HCT116 (cell line): ENCODE results near the gene DTX1. TPM values are rescaled to one million over a fixed set of nuclear protein-coding genes. Genes with fewer than 3 reads are reported as not detected.

Experiments
- ATAC-seq: fragments of 200-7000 bp; cut with Tn5 transposase; 2 replicates; pipeline ENCODE4 v1.9.1; 2020; ENCODE audit warnings: mild to moderate bottlenecking, moderate library complexity
- BruUV-seq: library from RNA; stranded (reverse); fragments of 400-500 nt; replicated peaks from 2 replicates; lab custom pipeline; 2021; lab: Mats Ljungman, UMichigan
- CTCF ChIA-PET: fragments of 300-600 bp; sonication (Branson Sonifier 250); formaldehyde crosslinking; loops from one replicate; lab custom pipeline; 2021; ENCODE audit warnings: antibody characterized with exemption; lab: Charles Lee
- POLR2A ChIA-PET: fragments of 300-600, 350-600 bp; sonication (Branson Sonifier 250); formaldehyde crosslinking; loops from one replicate; lab custom pipeline; 2021; ENCODE audit warnings: antibody characterized with exemption; lab: Charles Lee
- RAD21 ChIA-PET, 2 experiments: fragments of 300-600 bp; sonication (Branson Sonifier 250); formaldehyde crosslinking; loops; one replicate each; lab custom pipeline; 2023; ENCODE audit warnings: low total read pairs in 2 of 2; ENCODE audit not compliant: uncharacterized antibody in 2 of 2, unreplicated experiment in 2 of 2, low non-redundant PET in 1 of 2; lab: Charles Lee
- DNase-seq: peaks from one replicate; pipeline ENCODE4 v3.0.0-alpha.2; 2010; ENCODE audit warnings: low read depth, low spot score
- H2AFZ ChIP-seq: fragments of 200-600 bp; shearing (Covaris generic), sonication (generic); 2 replicates; pipeline ENCODE4 v1.6.1; 2017; ENCODE audit warnings: low read depth, mixed run types, mixed read lengths, antibody characterized with exemption, low read length; ENCODE audit not compliant: poor library complexity, severe bottlenecking
- H3K27ac ChIP-seq: 2 replicates; pipeline ENCODE4 v1.5.1; 2012; ENCODE audit warnings: low read depth, low read length
- H3K27me3 ChIP-seq: fragments of 200-600 bp; sonication (generic); 2 replicates; pipeline ENCODE4 v1.6.1; 2016; ENCODE audit warnings: mixed run types, low read length, mixed read lengths; ENCODE audit not compliant: insufficient read depth
- H3K36me3 ChIP-seq, 2 experiments: fragments of 200-500 bp in 1 of 2; fragments of 200-600 bp in 1 of 2; sonication (Bioruptor generic) in 1 of 2; sonication (generic) in 1 of 2; 2 replicates each; pipeline versions ENCODE4 v1.5.1 to v1.6.1; 2014 to 2016; ENCODE audit warnings: low read length in 2 of 2, inconsistent platforms in 1 of 2, mixed read lengths in 1 of 2, mixed run types in 1 of 2; ENCODE audit not compliant: insufficient read depth in 2 of 2, control insufficient read depth in 1 of 2
- H3K4me1 ChIP-seq, 2 experiments: fragments of 200-600 bp in 1 of 2; sonication (generic) in 1 of 2; 2 replicates each; pipeline versions ENCODE4 v1.5.1 to v1.6.1; 2012 to 2017; ENCODE audit warnings: low read length in 2 of 2, inconsistent platforms in 1 of 2, mild to moderate bottlenecking in 1 of 2, mixed read lengths in 1 of 2, mixed run types in 1 of 2, moderate library complexity in 1 of 2; ENCODE audit not compliant: insufficient read depth in 2 of 2, control insufficient read depth in 1 of 2
- H3K4me2 ChIP-seq: fragments of 200-600 bp; sonication (generic); 2 replicates; pipeline ENCODE4 v1.6.1; 2017; ENCODE audit warnings: mixed run types, low read length, mixed read lengths
- H3K4me3 ChIP-seq, 2 experiments: fragments of 200-600 bp in 1 of 2; sonication (generic) in 1 of 2; replicated peaks in 1 of 2; 2 replicates each; pipeline ENCODE4 v1.5.1; 2011 to 2016; ENCODE audit warnings: low read length in 2 of 2, control low read depth in 1 of 2, low read depth in 1 of 2, mild to moderate bottlenecking in 1 of 2, mixed read lengths in 1 of 2, mixed run types in 1 of 2
- H3K79me2 ChIP-seq: fragments of 200-600 bp; sonication (generic); 2 replicates; pipeline ENCODE4 v1.6.1; 2017; ENCODE audit warnings: mild to moderate bottlenecking, mixed run types, low read length, moderate library complexity, mixed read lengths; ENCODE audit not compliant: insufficient read depth
- H3K9ac ChIP-seq: fragments of 200-600 bp; sonication (generic); 2 replicates; pipeline ENCODE4 v1.6.1; 2016; ENCODE audit warnings: low read length, mixed read lengths
- H3K9me2 ChIP-seq: fragments of 200-600 bp; sonication (generic), shearing (Covaris generic); 2 replicates; pipeline ENCODE4 v1.6.1; 2017; ENCODE audit warnings: mixed run types, mild to moderate bottlenecking, moderate library complexity; ENCODE audit not compliant: insufficient read depth
- H3K9me3 ChIP-seq, 2 experiments: fragments of 200-500 bp in 1 of 2; fragments of 200-600 bp in 1 of 2; sonication (Bioruptor generic) in 1 of 2; sonication (generic) in 1 of 2; 2 replicates each; pipeline ENCODE4 v1.6.1; 2014 to 2017; ENCODE audit warnings: low read length in 2 of 2, mixed read lengths in 2 of 2, inconsistent platforms in 1 of 2, low read depth in 1 of 2, mild to moderate bottlenecking in 1 of 2, mixed run types in 1 of 2, moderate library complexity in 1 of 2; ENCODE audit not compliant: control insufficient read depth in 1 of 2, insufficient read depth in 1 of 2
- H4K20me1 ChIP-seq: fragments of 200-600 bp; sonication (generic), shearing (Covaris generic); 2 replicates; pipeline ENCODE4 v1.6.1; 2017; ENCODE audit warnings: mixed run types, mild to moderate bottlenecking, moderate library complexity; ENCODE audit not compliant: insufficient read depth
- CEBPB ChIP-seq: IDR thresholded peaks from 2 replicates; pipeline ENCODE4 v1.6.1; 2012; ENCODE audit warnings: low read depth
- EGR1 ChIP-seq: IDR thresholded peaks from 2 replicates; pipeline ENCODE4 v1.6.1; 2012; ENCODE audit warnings: low read depth
- EZH2 ChIP-seq: fragments of 200-600 bp; sonication (generic); IDR thresholded peaks from 2 replicates; pipeline ENCODE4 v1.6.1; 2017; ENCODE audit warnings: antibody characterized with exemption, mixed run types
- EZH2phosphoT487 ChIP-seq: fragments of 200-600 bp; IDR thresholded peaks from 2 replicates; pipeline ENCODE4 v1.6.1; 2018; ENCODE audit warnings: antibody characterized with exemption, borderline replicate concordance
- FOSL1 ChIP-seq: IDR thresholded peaks from 2 replicates; pipeline ENCODE4 v1.6.1; 2012; ENCODE audit warnings: low read depth
- JUND ChIP-seq: IDR thresholded peaks from 2 replicates; pipeline ENCODE4 v1.6.1; 2012
- POLR2AphosphoS5 ChIP-seq: IDR thresholded peaks from 2 replicates; pipeline ENCODE4 v1.6.1; 2011; ENCODE audit warnings: mild to moderate bottlenecking, low read depth, low read length, moderate library complexity
- SIN3A ChIP-seq: IDR thresholded peaks from 2 replicates; pipeline ENCODE4 v1.6.1; 2012; ENCODE audit warnings: low read depth
- SP1 ChIP-seq: IDR thresholded peaks from 2 replicates; pipeline ENCODE4 v1.6.1; 2012; ENCODE audit warnings: low read depth
- TCF7L2 ChIP-seq: IDR thresholded peaks from 2 replicates; pipeline ENCODE4 v1.7.0; 2011; ENCODE audit warnings: borderline replicate concordance, inconsistent platforms; ENCODE audit not compliant: insufficient read depth, insufficient read length; ENCODE audit errors: extremely low read depth
- YY1 ChIP-seq: IDR thresholded peaks from 2 replicates; pipeline ENCODE4 v1.6.1; 2011; ENCODE audit warnings: low read length, low read depth, moderate library complexity, mild to moderate bottlenecking; ENCODE audit not compliant: insufficient replicate concordance; ENCODE audit errors: extremely low read depth
- ZFX ChIP-seq: fragments of 450-650 bp; IDR thresholded peaks from 2 replicates; pipeline ENCODE4 v1.6.1; 2017
- ZNF274 ChIP-seq: fragments of 200-500 bp; sonication (Bioruptor generic); IDR thresholded peaks from 2 replicates; pipeline ENCODE4 v1.6.1; 2014; ENCODE audit warnings: mild to moderate bottlenecking, low read depth, low read length, inconsistent platforms
- intact Hi-C: fragments of 100-400 bp; cut with micrococcal nuclease; formaldehyde crosslinking; loops from 2 replicates; pipeline ENCODE4 v1.10.0; 2022
- total RNA-seq: library from RNA; stranded (reverse); gene quantifications from one replicate; pipeline ENCODE4 v1.2.1, GENCODE V29; 2021; ENCODE audit not compliant: unreplicated experiment
- TF ChIP-seq, protein P1 (sequence below): IDR thresholded peaks from 2 replicates; pipeline ENCODE4 v1.6.1; 2012; ENCODE audit warnings: low read depth
- TF ChIP-seq, protein P2 (sequence below): IDR thresholded peaks from 2 replicates; pipeline ENCODE4 v1.6.1; 2012
- TF ChIP-seq, protein P3 (sequence below): IDR thresholded peaks from 2 replicates; pipeline ENCODE4 v1.6.1; 2012

The DTX1 gene
- total RNA-seq, 1 experiment from 2014 or later: not detected

DNA sequence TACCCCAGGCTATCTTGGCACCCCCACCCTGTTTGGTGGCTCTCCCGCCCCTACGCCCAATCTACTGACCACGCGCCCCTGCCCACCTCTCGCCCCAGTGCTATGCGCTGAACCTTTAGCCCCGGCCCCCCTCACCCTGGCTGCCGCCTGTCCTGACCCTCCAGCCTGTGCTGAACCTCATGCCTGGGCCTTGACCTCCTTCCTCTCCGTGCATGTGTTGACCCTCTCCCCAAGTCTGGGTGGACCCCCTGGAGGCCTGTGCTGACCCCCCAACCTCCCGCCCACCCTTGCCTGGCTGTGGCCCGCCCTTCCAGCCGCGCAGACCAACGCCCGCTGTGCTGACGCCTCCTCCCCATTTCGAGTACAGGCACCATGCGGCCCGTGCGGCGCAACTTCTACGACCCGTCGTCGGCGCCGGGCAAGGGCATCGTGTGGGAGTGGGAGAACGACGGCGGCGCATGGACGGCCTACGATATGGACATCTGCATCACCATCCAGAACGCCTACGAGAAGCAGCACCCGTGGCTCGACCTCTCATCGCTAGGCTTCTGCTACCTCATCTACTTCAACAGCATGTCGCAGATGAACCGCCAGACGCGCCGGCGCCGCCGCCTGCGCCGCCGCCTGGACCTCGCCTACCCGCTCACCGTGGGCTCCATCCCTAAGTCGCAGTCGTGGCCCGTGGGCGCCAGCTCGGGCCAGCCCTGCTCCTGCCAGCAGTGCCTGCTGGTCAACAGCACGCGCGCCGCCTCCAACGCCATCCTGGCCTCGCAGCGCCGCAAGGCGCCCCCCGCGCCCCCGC lies 20.7 kb downstream of the DTX1 start:
- H3K4me3 ChIP-seq: no peak overlapping the region
- no peak overlapping the region for H3K9ac ChIP-seq
- H3K9me3 ChIP-seq: no peaks in the 10 kb centered on the region
- TF ChIP-seq FOSL1 (no peak), EZH2phosphoT487 (no peak), POLR2AphosphoS5 (no peak), TCF7L2 (no peak), SIN3A (no peak), EGR1 (no peak), CEBPB (no peak), EZH2 (no peak), JUND (no peak), ZFX (no peak), YY1 (no peak), SP1 (no peak), ZNF274 (no peak)
- TF ChIP-seq, protein P1, sequence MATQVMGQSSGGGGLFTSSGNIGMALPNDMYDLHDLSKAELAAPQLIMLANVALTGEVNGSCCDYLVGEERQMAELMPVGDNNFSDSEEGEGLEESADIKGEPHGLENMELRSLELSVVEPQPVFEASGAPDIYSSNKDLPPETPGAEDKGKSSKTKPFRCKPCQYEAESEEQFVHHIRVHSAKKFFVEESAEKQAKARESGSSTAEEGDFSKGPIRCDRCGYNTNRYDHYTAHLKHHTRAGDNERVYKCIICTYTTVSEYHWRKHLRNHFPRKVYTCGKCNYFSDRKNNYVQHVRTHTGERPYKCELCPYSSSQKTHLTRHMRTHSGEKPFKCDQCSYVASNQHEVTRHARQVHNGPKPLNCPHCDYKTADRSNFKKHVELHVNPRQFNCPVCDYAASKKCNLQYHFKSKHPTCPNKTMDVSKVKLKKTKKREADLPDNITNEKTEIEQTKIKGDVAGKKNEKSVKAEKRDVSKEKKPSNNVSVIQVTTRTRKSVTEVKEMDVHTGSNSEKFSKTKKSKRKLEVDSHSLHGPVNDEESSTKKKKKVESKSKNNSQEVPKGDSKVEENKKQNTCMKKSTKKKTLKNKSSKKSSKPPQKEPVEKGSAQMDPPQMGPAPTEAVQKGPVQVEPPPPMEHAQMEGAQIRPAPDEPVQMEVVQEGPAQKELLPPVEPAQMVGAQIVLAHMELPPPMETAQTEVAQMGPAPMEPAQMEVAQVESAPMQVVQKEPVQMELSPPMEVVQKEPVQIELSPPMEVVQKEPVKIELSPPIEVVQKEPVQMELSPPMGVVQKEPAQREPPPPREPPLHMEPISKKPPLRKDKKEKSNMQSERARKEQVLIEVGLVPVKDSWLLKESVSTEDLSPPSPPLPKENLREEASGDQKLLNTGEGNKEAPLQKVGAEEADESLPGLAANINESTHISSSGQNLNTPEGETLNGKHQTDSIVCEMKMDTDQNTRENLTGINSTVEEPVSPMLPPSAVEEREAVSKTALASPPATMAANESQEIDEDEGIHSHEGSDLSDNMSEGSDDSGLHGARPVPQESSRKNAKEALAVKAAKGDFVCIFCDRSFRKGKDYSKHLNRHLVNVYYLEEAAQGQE: no peak
- TF ChIP-seq, protein P2, sequence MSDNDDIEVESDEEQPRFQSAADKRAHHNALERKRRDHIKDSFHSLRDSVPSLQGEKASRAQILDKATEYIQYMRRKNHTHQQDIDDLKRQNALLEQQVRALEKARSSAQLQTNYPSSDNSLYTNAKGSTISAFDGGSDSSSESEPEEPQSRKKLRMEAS: no peak
- TF ChIP-seq, protein P3, sequence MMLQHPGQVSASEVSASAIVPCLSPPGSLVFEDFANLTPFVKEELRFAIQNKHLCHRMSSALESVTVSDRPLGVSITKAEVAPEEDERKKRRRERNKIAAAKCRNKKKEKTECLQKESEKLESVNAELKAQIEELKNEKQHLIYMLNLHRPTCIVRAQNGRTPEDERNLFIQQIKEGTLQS: no peak
- POLR2A ChIA-PET: no interaction called here
- ATAC-seq (no peak), DNase-seq (no peak)
- CTCF ChIA-PET: no interaction called here
- intact Hi-C loops: no loop called here
- RAD21 ChIA-PET: no interaction called here
- H2AFZ ChIP-seq: no peak overlapping the region
- no peaks in the 10 kb centered on the region for H3K4me1 ChIP-seq
- no peaks in the 10 kb centered on the region for H3K9me2 ChIP-seq
- no peaks in the 10 kb centered on the region for H3K79me2 ChIP-seq
- BruUV-seq: no TSS peak
- no peak overlapping the region for H3K27ac ChIP-seq
- H4K20me1 ChIP-seq: no peaks in the 10 kb centered on the region
- no peaks in the 10 kb centered on the region for H3K36me3 ChIP-seq
- H3K27me3 ChIP-seq: no peaks in the 10 kb centered on the region
- no peak overlapping the region for H3K4me2 ChIP-seq
